Left renal cortex interstitium (tissue), 4 donors: ENCODE measurements around the gene TTLL11. TPM values are rescaled to one million over a fixed set of nuclear protein-coding genes. Genes with fewer than 3 reads are reported as not detected.
"Not testable (repeated sequence)": the region's sequence is repeated elsewhere in the genome, so short reads cannot be mapped to it uniquely, and the experiment has no call there.

ENCODE experiments used
- DNase-seq, 4 donors: peaks; one replicate each; pipeline ENCODE4 v3.0.0-alpha.2; 2013; ENCODE audit warnings: low read depth in 4 of 4, low spot score in 2 of 4, missing footprints in 1 of 4
- polyA plus RNA-seq, 4 donors: library from polyadenylated mRNA; unstranded; fragments of 120-200 nt; gene quantifications; one replicate each; pipeline ENCODE4 v1.2.1, GENCODE V29; 2013; ENCODE audit not compliant: insufficient read length in 4 of 4

Gene TTLL11
- polyA plus RNA-seq, 4 donors, result 6.4 to 7.8 (median 7.0) TPM

DNA sequence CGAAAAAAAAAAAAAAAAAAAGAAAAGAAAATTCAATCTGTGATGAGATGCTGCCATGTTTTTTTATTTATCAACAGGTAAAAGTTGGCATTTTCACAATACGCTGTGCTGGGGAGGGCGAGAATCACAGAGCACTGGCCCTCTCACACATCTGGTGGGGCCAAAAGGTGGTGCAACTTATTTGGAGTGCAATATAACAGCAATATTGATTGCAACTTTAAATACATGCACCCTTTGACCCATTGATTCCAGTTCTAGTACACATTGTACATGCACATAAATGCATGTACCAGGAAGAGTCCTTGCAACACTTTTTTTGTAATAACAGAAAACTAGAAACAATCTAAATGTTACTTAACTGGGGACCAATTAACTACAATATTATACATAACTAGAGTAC lies 282.6 kb downstream of the TTLL11 start:
- DNase-seq, result no peak

DNA sequence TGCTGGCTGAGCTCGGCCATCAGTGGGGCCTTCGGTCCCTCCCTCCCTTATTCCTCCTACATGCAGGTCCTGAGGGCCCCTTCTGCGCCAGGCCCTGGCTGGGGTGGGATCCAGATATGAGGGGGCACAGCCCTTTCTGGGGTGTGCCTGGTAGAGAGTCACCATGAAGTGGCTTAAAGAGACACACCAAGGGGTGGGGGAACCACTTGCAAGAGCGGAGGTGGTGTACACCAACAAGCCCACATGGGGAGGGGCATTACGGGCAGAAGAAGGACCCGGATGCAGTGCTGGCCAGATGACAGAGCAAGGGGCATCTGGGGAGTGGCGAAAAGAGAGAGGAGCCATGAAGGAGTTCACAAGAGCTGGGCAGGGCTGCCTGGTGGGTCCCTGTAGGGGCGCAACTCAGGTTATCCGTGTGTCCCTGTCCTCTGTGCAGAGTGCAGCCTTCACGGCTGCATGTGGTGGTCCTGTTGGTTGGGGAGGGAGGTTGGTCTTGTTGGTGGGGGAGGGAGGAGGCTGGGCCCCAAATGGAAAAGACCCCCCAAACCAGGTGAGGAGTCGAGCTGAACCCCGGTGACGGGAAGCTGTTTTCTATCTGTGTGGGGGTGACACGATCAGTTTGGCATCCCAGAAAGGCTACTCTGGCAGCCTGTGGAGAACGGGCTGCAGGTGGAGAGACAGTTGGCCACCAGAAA lies 283.6 kb downstream of the TTLL11 start:
- no peak for DNase-seq

DNA sequence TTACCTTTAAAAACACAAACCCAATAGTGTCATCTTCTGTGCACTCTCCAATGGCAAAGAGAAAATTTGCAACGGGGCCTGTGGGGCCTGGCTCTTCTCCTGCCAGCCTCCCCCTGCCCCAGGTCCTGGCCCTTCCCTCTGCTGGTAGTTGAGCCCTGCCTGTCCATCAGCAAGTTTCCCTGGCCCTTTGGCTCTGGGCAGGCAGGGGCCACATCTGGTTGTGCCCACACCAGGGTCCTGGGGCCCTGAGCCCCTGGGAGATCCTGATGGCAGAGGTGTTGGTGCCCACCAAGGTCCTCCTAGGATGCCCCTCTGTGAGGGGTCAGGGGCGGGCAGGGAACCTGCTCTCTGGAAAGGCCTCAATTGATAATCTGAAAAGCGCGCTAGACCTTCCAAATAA lies 284.3 kb downstream of the TTLL11 start:
- DNase-seq, result no peak

DNA sequence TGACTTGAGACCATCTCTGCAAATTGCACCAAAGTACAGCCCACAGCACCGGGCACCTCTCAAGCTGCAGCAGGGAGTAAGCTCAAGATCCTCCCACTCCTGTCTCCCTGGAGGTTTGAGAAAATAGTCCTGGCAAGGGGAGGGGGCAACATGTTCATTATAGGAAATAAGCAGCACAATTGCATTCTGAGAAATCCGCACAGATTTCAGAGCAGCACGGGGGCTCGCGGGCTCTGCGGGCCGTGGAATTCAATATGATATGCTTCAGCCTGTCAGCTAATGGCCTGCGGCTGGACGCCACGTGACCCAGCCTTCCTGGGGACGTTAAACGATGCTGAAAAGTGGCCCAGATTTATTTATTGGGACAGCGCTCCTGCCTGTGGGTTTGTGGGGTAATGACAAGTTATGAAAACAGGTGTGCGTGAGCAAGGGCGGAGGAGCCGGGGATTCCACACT lies 285.3 kb downstream of the TTLL11 start:
- peak in 2 of 4 donors; percentile 15 to 40 for DNase-seq

DNA sequence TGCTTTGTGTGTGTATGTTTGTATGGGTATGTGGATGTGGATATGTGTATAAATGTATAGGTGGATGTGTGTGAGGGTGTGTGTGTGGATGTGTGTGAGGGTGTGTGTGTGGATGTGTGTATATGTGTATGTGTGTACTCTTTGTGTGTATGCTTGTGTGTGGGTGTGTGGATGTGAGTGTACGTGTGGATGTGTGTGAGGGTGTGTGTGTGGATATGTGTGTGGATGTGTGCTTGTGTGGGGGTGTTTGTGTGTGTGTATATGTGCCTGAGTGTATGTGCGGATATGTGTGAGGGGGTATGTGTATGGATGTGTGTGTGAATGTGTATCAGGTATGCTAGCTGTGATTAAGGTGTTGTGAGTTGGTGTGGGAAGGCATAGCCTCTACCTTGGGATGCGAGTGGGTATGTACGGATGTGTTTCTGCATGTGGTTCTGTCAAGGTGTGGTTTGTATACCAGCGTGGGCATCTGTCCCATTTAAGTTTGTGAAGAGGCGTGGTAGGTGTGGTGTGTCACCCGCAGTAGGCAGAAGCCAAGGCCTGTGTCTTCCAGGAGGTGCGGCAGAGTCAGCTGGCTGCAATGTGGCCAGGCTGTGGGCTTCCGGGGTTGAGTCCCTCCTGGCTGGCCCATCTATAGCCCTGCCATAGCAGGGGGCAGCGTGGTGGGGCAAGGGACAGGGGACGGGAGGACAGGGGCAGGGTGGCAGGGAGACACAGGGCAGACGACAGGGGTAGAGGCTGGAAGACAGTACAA lies 285.9 kb downstream of the TTLL11 start:
- DNase-seq, result no peak

DNA sequence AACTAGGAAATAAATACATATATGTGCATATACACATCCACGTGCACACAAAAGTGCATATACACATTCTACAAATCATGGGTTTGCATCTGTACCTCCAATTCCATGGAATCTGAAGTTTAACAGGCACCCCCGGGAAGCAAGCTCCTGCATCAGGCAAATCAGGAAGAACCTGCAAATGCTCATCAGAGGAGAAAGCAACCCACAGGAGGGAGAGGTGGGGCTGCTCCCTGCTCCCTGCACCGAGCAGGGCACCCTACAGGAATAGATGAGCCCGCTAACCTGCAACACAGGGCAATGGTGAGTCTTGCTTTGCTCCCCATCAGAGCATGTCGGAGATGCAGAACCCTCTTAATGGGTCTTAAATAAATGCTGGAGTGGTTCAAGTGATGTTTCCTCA lies 290.4 kb downstream of the TTLL11 start:
- DNase-seq, result no peak

DNA sequence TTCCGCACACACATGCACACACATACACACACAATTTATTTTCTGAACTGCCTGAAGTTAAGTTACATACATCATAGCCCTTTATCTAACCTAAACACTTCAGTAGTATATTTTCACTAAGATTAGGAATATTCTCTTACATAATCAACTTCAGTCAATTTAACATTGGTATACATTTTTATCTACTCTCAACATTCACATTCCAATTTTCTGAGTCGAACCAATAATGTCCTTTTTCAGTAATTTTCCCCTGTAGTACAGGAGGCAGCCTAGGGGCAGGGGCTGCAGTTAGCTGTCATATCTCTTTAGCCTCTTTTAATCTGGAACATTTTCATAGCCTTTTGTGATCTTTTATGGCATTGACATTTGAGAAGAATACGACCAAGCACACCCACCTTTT lies 291.5 kb downstream of the TTLL11 start:
- no peak for DNase-seq

DNA sequence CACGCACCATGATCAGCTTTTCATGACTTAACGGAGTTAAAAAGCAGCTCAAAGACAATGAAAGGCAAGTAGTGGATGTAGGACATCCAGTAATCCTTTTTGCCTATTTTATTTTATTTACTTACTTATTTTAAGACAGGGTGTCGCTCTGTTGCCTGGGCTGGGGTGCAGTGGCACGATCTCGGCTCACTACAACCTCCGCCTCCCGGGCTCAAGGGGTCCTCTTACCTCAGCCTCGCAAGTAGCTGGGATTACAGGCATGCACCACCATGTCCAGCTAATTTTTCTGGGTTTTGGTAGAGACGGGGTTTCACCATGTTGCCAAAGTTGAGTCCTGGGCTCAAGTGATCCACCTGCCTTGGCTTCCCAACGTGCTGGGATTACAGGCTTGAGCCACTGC lies 292.7 kb downstream of the TTLL11 start:
- no peak for DNase-seq

DNA sequence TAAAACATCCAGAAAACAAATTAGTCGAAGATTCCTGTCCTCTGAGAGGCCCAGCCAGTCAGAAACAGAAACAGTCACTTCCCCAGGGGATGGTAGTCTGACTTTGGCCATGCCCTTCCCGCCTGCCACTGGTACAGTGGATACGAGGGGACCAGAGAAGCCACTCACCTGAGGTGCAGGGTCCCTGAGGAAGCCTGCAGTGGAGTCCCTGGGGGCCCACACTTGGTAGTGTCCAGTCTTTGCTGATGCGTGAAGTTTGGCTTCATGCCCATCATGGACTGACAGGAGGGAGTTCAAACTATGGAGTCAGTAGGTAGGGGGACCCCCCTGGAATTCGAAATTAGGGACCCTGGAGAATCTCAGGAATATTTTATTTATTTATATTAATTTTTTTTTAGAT lies 294.2 kb downstream of the TTLL11 start:
- DNase-seq, result no peak

DNA sequence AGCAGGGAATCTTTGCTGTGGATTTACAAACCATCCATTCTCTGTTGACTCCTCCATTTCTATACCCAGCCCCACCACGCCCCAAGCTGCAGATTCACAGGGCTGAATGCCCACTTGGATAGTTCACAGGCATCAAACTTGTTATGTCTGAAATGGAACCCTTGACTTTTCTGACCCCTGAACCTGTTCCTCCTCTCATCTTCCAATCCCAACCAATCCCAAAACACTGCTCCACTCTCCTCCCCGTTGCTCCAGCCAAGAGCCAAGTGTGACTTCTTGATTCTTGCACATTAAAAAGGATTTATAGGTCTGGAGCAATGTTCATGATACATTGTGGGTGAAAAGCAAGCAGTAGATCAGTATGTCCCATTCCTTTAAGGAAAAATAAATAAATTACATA lies 296.0 kb downstream of the TTLL11 start:
- peak in 3 of 4 donors; percentile 50 to 57 (median 53) for DNase-seq

DNA sequence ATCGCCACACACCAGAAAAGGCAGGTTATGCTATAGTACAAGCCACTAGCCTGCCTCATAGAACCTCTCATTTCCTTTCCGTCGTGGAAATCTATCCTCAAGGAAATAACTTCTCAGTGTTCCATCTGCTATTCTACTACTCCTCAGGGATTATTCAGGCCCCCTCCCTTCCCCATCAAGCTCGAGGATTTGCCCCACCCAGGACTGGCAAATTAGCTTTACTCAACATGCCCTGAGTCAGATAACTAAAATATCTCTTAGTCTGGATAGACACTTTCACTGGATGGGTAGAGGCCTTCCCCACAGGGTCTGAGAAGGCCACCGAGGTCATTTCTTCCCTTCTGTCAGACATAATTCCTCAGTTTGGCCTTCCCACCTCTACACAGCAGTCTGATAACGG lies 298.8 kb downstream of the TTLL11 start:
- not testable (repeated sequence) for DNase-seq

DNA sequence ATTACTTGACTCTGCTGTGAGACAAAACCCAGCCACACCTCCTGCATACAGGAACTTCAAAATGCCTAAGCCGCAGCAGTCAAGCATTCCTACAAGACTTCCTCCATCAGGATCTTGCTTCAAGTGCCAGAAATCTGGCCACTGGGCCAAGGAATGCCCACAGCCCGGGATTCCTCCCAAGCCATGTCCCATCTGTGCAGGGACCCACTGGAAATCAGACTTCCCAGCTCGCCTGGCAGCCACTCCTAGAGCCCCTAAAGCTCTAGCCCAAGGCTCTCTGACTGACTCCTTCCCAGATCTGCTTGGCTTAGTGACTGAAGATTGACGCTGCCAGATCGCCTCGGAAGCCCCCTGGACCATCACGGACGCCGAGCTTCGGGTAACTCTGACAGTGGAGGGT lies 300.6 kb downstream of the TTLL11 start:
- DNase-seq, result not testable (repeated sequence)

DNA sequence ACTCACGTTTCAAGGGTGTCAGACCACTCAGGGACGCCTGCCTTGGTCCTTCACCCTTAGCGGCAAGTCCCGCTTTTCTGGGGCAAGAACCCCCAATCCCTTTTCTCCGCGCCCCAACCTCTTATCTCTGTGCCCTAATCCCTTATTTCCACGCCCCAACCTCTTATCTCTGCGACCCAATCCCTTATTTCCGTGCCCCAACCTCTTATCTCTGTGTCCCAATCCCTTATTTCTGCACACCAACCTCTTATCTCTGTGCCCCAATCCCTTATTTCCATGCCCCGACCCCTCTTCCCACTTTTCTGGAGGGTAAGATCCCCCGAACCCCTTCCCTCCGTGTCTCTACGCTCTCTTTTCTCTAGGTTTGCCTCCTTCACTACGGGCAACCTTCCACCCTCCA lies 302.3 kb downstream of the TTLL11 start:
- no peak for DNase-seq

DNA sequence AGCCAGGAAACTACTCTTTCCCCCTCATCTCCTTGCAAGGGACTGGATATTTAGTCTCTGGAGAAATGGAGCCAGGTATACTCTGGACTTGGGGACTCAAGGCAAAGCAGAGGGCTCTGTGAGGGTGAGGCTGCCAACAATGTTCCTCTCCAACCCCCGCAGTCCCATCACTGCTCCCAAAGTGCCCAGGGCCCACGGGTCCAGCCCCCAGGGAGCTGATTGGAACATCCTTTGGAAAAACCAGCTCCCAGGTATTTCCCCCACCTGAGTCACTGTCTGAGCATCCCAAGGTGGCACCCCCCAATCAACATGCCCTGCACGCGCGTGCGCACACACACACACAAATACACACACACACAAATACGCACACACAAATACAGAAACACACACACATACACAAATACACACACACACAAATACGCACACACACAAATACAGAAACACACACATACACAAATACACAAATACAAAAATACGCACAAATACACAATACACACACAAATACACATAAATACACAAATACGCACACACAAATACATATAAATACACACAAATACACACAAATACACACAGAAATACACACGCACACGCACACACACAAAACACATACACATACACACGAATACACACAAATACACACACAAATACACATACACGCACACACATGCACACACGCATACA lies 304.3 kb downstream of the TTLL11 start:
- DNase-seq, result no peak

DNA sequence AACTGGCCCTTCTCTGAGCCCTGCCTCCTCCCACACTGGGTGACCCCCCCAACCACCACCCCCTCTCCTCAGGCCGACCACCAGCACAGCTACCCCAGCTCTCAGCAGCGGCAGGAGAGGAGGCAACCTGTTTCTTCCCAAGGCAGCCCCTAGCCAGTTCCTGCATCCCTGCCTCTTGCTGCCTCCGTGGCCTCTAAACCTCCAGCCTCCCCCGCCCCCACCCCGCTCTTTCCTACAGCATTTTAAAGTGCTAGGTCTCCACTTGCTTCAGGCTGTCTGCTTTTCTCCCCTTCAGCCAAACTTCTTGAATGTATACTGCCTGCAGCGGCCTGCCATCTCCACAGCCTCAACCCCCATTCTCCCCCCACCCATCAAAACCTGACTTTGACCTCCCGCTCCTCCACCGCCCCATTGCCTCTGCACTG lies 306.1 kb downstream of the TTLL11 start:
- no peak for DNase-seq

DNA sequence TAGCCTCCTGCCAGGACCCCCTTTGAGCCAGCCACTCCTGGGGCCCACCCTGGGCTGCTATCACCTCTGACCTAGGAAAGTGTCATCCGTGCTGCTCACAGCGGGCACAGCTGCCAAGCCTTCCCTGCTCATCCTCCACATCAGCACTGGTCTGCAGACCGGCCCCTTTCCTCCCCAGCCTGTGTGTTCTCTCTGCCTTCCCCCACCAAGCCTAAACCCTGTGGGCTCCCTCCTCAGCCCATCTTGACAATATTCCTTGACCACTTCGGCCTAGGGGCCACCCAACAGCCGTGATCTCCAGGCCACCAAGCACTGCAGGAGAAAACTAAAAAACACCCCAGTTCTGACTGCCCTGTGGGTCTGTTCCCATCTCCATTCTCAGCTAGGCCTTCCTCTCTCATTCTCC lies 306.6 kb downstream of the TTLL11 start:
- DNase-seq, result no peak

DNA sequence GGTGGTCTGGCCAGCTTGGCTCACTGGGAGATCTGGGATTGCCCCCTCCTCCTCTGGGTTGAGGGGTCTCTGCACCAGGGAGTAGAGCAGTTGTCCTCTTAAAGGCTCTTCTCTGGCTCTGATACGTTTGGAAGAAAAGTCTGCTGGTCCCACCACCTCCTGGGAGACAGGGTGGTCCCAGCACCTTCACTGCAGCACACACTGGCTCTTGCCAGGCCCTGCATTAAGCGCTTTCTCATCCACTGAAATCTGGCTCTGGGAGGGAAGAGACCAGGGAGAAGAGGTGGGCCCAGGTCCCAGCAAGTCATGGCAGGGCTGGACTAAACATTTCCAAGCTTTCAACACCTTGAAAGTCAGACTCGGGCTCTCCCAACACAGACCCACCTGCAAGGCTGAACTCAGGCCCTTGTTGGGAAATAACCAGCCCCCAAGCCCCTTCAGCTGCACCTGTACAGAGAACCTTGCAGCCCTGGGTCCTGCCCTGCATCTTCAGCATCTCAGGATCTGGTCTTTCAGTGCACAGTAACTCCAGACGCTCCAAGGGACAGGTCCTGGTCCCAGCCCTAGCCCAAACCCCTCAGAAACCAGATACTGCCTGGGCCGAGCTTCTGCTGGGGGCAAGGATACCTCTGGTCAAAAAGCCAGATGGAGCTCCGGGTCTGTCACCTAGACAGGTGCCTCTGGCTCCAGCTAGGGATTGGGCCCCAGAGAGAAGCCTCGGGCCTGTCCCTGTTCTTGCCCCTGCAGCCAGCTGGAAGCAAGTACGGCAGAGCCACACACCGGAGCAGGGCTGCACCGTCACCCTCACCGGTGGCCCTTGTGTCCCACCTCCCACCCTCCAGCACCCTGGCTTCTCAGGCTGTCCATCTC lies 307.2 kb downstream of the TTLL11 start:
- no peak for DNase-seq

DNA sequence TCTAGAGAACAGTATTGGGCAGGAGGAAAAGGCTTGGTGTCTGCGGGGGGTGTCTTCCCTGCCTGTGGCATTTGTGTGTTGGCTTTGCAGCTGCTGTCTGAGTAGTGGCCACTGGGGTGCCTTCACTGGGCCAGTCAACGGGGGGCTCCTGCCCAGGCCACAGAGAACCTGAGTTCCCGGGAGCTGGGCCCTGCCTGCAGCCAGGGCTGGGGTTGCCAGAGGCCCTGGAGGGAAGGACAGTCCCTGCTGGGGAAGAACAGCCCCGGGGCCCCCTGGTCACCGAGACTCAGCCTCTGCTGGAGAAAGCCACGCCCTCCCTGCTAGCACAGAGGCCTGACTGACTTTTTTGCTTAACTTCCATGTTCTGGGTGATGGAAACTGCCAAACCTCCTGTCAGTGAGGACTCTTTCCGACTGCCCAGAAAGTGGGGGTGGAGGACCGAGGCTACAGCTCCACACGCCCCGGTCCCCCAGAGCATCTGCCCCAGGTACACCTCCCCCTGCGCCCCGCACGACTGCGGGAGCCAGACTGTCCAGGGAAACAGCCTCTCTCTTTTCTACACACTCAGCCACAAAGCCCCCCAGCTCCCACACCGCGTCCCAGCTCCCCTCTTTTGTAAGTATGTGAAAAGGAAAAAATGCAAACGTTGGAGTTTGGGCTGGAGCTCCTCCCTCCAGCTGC lies 308.2 kb downstream of the TTLL11 start:
- DNase-seq, result no peak

DNA sequence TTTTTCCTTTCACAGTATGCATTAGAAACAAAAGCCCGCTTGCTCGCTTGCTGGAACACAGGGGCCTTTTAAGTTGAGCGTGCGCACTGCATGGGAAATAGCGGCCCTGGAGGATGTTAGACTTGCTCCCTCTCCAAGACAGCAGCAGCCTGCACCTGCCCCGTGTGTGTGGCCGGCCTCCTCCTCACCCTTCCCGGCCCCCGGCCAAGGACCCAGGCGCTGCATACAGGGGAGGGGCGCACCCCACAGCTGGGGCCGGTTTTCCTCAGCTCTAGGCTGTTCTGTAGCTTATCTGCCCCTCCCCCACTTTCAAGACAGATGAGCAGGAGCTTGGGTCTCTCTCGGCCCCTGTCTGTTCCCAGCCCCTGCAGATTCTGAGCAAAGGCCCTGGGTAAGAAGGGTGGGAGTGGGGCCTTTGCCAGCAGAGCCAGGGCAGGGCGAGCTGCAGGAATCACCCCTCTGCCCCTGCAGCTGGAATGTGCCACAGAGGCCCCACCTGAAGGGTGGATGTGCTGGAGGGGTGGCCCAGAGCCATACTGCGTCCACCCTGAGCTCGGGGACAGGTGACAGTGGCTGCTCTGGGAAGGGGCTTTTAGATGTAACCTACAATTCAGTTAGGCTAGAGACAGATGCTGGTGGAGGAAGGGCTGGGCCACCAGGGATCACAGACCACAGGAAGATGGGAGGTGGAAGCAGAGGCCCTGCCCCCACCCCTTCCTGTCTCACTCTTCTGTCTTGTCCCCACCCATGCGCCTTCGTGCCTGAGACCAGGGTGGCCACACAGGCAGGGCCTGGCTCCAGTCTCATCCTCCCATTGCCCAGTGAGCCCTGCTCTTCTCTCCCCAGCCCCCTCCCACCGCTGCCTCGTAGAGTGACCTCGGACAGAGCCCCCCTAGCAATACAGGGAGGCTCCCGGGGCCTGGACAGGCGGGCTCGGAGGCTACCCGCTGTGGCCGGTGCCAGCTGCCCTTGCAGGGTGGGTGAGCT lies 309.3 kb downstream of the TTLL11 start:
- DNase-seq, result no peak
